Duodenal mucosa (tissue), 2 donors: ENCODE results near the gene GDF9.
A peak's percentile ranks its signal among the peaks of the same experiment; 100 is the strongest.

Source experiments
- H3K27ac ChIP-seq: one replicate; pipeline ENCODE4 v1.7.0; 2013; ENCODE audit warnings: low read depth, low read length
- H3K27me3 ChIP-seq, 2 donors: one replicate each; pipeline ENCODE4 v1.7.0; 2013; ENCODE audit warnings: low read length in 2 of 2, control low read depth in 1 of 2; ENCODE audit not compliant: insufficient read depth in 2 of 2, control insufficient read depth in 1 of 2
- H3K36me3 ChIP-seq, 2 donors: one replicate each; pipeline ENCODE4 v1.7.0; 2013; ENCODE audit warnings: low read length in 2 of 2, control low read depth in 1 of 2; ENCODE audit not compliant: insufficient read depth in 2 of 2, control insufficient read depth in 1 of 2
- H3K4me1 ChIP-seq, 2 donors: one replicate each; pipeline ENCODE4 v1.7.0; 2013; ENCODE audit warnings: low read length in 2 of 2, control low read depth in 1 of 2; ENCODE audit not compliant: insufficient read depth in 2 of 2, control insufficient read depth in 1 of 2
- H3K4me3 ChIP-seq, 2 donors: one replicate each; pipeline ENCODE4 v1.7.0; 2013; ENCODE audit warnings: low read length in 2 of 2, low read depth in 1 of 2
- H3K9ac ChIP-seq, 2 donors: one replicate each; pipeline ENCODE4 v1.7.0; 2013; ENCODE audit warnings: low read length in 2 of 2, low read depth in 1 of 2
- H3K9me3 ChIP-seq, 2 donors: one replicate each; pipeline ENCODE4 v1.7.0; 2013; ENCODE audit warnings: low read length in 2 of 2, control low read depth in 1 of 2; ENCODE audit not compliant: control insufficient read depth in 1 of 2

The GDF9 gene

DNA sequence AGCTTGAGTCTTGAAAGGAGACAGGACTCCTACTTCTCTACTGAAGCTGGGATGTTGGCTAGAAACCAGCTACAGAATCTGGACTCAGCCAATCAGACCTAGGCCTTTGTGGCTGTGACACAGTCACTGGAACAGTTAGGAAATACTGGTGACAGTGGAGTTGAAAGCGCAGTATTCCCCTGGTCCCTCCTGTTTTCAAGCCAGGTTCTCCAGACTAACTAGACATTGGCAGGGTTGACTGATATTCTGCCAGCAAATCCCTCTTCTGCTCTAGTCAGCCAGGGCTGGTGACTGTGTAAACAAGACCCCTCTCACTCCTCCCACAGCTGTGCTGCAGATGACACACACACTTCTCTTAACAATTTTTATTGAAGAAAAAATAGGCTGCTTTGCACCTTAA lies 44.5 kb downstream of the GDF9 start:
- peaks cover 12 to 28% of the 10 kb centered on the region in 2 donors for H3K4me1 ChIP-seq
- no peaks in the 10 kb centered on the region for H3K9me3 ChIP-seq
- H3K27me3 ChIP-seq = peaks cover 0 to under 1% of the 10 kb centered on the region in 2 donors
- peaks cover 4 to 8% of the 10 kb centered on the region in 2 donors for H3K36me3 ChIP-seq
- no peak overlapping the region for H3K9ac ChIP-seq
- no peak overlapping the region for H3K27ac ChIP-seq
- no peak overlapping the region for H3K4me3 ChIP-seq

DNA sequence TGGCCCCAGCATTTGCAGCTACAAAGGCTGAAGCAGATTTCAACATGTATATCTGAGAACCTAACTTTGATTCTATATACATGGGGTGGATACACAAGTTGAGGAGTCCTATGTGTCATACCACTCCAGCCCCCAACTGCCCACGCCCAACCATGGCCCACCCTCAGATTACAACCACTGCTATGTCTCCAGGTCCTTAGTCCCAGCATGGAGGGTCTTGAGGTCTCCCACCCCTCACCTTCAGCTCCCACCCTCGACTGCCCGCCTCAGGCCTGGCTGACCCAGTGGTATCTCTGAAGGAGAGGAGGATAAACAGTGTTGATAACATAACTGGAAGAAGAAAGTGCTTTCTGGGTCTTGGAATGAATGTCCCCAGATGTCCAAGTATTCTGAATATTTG lies 44.9 kb downstream of the GDF9 start:
- H3K9ac ChIP-seq = no peak overlapping the region
- H3K27me3 ChIP-seq = no peaks in the 10 kb centered on the region
- H3K9me3 ChIP-seq = no peaks in the 10 kb centered on the region
- peaks cover 4 to 8% of the 10 kb centered on the region in 2 donors for H3K36me3 ChIP-seq
- no peak overlapping the region for H3K4me3 ChIP-seq
- H3K27ac ChIP-seq = no peak overlapping the region
- peaks cover 12 to 32% of the 10 kb centered on the region in 2 donors for H3K4me1 ChIP-seq

DNA sequence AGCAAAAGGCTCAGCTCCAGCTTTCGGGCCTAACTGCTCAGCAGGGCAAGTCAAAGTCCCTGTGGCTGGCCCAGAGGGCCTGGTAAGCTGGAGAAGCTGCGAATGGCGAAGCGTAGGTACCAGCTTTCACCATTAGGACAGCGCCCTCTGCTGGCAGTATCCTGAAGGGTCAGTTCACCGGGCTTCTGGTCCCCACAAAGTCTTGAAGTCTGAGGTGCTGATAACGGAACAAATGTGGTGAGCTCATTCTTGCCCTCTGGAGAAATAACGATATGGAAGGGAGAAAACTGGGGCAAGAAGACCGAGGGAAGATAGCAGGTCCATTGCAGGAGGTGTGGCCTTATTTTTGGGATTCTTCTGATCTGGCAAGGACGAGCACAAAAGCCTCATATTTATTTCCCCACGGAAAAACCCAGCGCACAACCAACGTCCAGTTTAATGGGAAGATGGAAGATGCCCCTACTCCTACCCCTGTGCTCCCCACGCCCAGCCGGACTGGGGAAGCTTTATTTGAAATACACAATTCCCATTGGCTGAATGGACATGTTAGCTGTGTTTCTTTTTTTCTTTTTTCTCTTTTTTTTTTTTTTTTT lies 46.0 kb downstream of the GDF9 start:
- Histone ChIP-seq H3K9ac (peak overlapping the region in 1 of 2 donors; percentile 67), H3K9me3 (no peaks in the 10 kb centered on the region), H3K27me3 (no peaks in the 10 kb centered on the region), H3K27ac (no peak overlapping the region), H3K4me3 (peak overlapping the region; percentile 34 to 58), H3K4me1 (peaks cover 12 to 35% of the 10 kb centered on the region in 2 donors), H3K36me3 (peaks cover 4 to 8% of the 10 kb centered on the region in 2 donors)

DNA sequence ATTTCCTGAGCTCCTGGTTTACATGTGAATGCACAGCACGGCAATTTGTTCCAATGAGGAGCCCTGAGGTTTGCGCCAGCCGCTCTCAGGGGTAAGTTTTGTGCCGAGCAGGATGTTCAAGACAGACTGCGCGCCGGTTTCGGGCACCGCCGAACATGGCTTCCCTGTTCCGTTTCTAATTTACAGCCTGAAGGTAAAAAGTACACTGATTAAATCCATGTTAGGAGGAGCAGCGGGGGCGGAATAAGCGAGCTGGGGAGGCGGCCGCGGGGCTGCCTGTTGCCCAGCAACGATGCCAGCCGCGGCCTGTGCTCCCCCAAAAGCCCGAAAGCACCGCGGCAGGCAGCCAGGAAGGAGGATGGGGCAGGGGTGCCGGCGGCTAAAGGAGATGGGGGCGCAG lies 46.8 kb downstream of the GDF9 start:
- peak overlapping the region; percentile 76 for H3K27ac ChIP-seq

DNA sequence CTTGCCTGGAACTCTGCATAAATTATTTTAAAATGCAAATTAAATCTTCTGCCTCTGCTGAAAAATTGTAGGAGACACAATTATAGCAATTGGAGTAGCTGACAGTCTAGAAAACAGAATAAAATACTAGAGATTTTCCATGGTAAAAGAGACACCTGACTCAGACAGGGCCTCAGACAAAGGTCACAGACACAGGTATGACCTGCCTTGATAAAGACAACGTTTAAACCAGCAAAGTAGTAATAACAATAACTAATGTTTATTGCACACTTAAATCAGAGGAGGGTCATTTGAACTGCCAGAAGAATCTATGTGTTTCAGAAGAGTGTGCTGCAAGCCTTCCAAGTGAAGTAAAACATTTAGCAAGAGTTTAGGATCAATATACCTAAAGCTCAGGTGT lies 49.3 kb downstream of the GDF9 start:
- Histone ChIP-seq H3K9me3 (no peaks in the 10 kb centered on the region), H3K9ac (no peak overlapping the region), H3K27me3 (peaks cover 0 to 5% of the 10 kb centered on the region in 2 donors), H3K4me3 (no peak overlapping the region), H3K36me3 (no peaks in the 10 kb centered on the region), H3K4me1 (peaks cover 12 to 49% of the 10 kb centered on the region in 2 donors), H3K27ac (no peak overlapping the region)

More for the DNA sequence above, 46.8 kb downstream of the GDF9 start:
- Histone ChIP-seq H3K4me3 (peak overlapping the region; percentile 34 to 58), H3K4me1 (peaks cover 12 to 41% of the 10 kb centered on the region in 2 donors), H3K9ac (peak overlapping the region; percentile 43 to 67), H3K27me3 (no peaks in the 10 kb centered on the region), H3K9me3 (no peaks in the 10 kb centered on the region), H3K36me3 (peaks cover 0 to 8% of the 10 kb centered on the region in 2 donors)

DNA sequence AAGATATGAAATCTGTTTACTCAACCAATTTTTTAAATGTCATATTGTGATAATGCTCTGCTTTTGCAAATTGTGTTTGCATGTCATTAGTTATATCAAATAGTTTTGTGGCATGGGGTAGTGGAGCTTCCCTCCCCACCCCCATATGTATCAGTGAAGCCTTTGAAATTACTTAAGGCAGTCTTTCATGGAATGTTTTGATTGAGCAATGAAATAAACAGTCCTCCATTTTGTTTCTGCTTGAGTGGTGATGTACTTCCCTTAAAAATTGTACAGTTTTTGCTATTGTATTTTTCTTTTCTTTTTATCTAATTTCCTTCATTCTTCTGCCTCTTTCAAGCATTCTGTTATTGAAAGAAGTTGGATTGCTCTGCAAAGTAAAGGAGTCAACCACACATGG lies 49.7 kb downstream of the GDF9 start:
- H3K9me3 ChIP-seq = no peaks in the 10 kb centered on the region
- H3K4me1 ChIP-seq = peaks cover 12 to 49% of the 10 kb centered on the region in 2 donors
- H3K27me3 ChIP-seq = peaks cover 3 to 5% of the 10 kb centered on the region in 2 donors
- H3K36me3 ChIP-seq = no peaks in the 10 kb centered on the region
- no peak overlapping the region for H3K27ac ChIP-seq
- no peak overlapping the region for H3K9ac ChIP-seq
- no peak overlapping the region for H3K4me3 ChIP-seq

DNA sequence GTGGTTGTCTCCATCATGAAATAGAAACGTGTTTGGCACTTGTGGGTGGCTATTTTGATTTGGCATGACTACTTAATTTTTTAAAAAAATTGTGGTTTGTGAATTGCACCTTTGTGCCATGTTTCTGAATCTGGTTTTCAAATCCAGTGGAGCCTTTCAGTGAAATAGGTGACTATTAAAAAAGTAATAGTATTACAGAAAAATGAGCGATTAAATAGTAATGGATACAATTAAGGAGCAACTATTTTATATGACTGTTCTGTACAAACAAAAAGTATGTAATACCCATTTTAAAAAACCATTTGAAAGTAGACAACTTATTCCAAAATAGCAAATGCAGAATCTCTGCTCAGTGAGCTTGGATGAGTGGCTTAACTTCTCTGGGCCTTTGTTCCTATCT lies 50.2 kb downstream of the GDF9 start:
- Histone ChIP-seq H3K27me3 (peaks cover 5 to 8% of the 10 kb centered on the region in 2 donors), H3K9ac (no peak overlapping the region), H3K4me3 (no peak overlapping the region), H3K36me3 (no peaks in the 10 kb centered on the region), H3K9me3 (no peaks in the 10 kb centered on the region), H3K4me1 (peaks cover 12 to 49% of the 10 kb centered on the region in 2 donors), H3K27ac (no peak overlapping the region)

DNA sequence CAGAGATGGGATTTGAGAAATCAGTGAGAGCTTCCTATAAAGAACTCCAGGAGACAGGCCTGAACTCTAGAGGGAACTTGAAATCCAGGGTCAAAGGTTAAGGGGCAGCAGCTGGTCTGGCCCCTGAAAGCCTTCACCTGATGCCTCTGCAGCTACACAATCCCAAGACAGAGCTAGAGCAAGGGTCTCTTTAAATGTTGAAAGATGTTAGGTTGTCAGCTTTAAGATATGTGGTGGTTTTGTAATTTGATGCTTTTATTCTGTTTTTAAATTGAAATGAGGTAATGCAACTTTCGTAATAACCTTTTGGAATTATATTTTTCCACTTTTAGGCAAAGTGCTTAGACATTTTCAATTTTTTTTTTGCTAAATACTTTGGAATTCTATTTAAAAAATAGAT lies 50.8 kb downstream of the GDF9 start:
- Histone ChIP-seq H3K36me3 (no peaks in the 10 kb centered on the region), H3K4me3 (peak overlapping the region; percentile 65 to 76), H3K4me1 (peaks cover 12 to 49% of the 10 kb centered on the region in 2 donors), H3K27ac (no peak overlapping the region), H3K9ac (peak overlapping the region in 1 of 2 donors; percentile 37), H3K27me3 (peaks cover 5 to 8% of the 10 kb centered on the region in 2 donors), H3K9me3 (no peaks in the 10 kb centered on the region)

DNA sequence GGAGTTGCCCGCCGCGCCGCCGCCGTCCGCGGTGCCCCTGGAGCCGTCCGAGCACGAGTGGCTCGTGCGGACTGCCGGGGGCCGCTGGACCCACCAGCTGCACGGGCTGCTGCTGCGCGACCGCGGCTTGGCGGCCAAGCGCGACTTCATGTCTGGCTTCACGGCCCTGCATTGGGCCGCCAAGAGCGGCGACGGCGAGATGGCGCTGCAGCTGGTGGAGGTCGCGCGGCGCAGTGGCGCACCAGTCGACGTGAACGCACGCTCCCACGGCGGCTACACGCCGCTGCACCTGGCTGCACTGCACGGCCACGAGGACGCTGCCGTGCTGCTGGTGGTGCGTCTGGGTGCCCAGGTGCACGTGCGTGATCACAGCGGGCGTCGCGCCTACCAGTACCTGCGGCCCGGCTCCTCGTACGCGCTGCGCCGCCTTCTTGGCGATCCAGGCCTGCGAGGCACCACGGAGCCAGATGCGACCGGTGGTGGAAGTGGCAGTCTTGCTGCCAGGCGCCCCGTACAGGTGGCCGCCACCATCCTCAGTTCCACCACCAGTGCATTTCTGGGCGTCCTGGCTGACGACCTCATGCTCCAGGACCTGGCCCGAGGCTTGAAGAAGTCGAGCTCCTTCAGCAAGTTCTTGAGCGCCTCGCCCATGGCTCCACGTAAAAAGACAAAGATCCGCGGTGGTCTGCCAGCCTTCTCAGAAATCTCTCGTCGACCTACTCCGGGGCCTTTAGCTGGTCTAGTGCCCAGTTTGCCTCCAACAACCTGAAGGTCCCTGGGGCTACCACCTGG lies 51.6 kb downstream of the GDF9 start:
- Histone ChIP-seq H3K4me1 (peaks cover 12 to 41% of the 10 kb centered on the region in 2 donors), H3K36me3 (no peaks in the 10 kb centered on the region), H3K9me3 (no peaks in the 10 kb centered on the region), H3K4me3 (peak overlapping the region; percentile 65 to 76), H3K27me3 (peaks cover 5 to 8% of the 10 kb centered on the region in 2 donors), H3K9ac (peak overlapping the region; percentile 57 to 71), H3K27ac (no peak overlapping the region)
